Muscle layer of duodenum (tissue), 2 donors: ENCODE data around the gene L2HGDH.
"Not testable (repeated sequence)": the region's sequence is repeated elsewhere in the genome, so short reads cannot be mapped to it uniquely, and the experiment has no call there.

Source experiments
- H3K27ac ChIP-seq: one replicate; pipeline ENCODE4 v1.7.0; 2013; ENCODE audit warnings: mild to moderate bottlenecking, low read length
- H3K27me3 ChIP-seq: one replicate; pipeline ENCODE4 v1.7.0; 2013; ENCODE audit warnings: low read depth, mild to moderate bottlenecking, control low read depth, low read length
- H3K36me3 ChIP-seq, 2 donors: one replicate each; pipeline ENCODE4 v1.7.0; 2013; ENCODE audit warnings: low read length in 2 of 2, control low read depth in 1 of 2, mild to moderate bottlenecking in 1 of 2; ENCODE audit not compliant: insufficient read depth in 2 of 2, control insufficient read depth in 1 of 2
- H3K4me1 ChIP-seq, 2 donors: one replicate each; pipeline ENCODE4 v1.7.0; 2013; ENCODE audit warnings: low read length in 2 of 2, mild to moderate bottlenecking in 2 of 2, control low read depth in 1 of 2, moderate library complexity in 1 of 2; ENCODE audit not compliant: insufficient read depth in 2 of 2, control insufficient read depth in 1 of 2
- H3K4me3 ChIP-seq, 2 donors: one replicate each; pipeline ENCODE4 v1.7.0; 2013; ENCODE audit warnings: low read length in 2 of 2, low read depth in 1 of 2, mild to moderate bottlenecking in 1 of 2
- H3K9me3 ChIP-seq, 2 donors: one replicate each; pipeline ENCODE4 v1.7.0; 2013; ENCODE audit warnings: low read length in 2 of 2, control low read depth in 1 of 2, mild to moderate bottlenecking in 1 of 2; ENCODE audit not compliant: control insufficient read depth in 1 of 2
- donor health status: healthy.

Gene L2HGDH

DNA sequence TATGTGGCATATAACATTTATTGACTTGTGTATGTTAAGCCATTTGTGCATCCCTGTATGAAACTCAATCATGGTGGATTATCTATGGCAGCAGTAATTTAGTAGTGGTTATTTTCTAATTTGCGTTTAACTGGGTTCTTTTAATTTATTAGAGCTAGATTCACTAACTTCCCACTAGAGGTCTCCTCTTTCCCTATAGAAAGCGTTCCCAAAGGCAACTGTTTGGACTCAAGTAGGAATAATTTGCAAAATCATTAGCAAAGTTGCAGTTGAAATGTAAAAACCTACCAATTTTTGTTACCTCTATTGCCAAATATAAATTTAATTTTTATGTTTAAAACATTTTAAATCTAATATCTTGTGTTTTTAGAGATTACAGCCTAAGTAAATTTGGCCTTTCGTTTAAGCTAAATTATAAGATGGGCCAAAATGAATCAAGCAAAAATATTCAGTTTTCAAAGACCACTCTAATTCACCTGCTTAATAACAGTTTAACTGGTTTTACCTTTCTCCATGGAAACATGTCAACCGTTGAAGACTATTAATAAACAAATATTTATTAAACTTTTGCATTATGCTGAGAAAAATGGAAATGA is 6.1 kb upstream of the L2HGDH start:
- no peak overlapping the region for H3K27ac ChIP-seq
- no peaks in the 10 kb centered on the region for H3K27me3 ChIP-seq
- peaks cover 0 to 4% of the 10 kb centered on the region in 2 donors for H3K36me3 ChIP-seq
- no peak overlapping the region for H3K4me3 ChIP-seq
- no peaks in the 10 kb centered on the region for H3K9me3 ChIP-seq
- peaks cover 0 to 10% of the 10 kb centered on the region in 2 donors for H3K4me1 ChIP-seq

GRCh38 chr14:50314098-50314497 is 2.1 kb upstream of the L2HGDH start:
- H3K36me3 ChIP-seq, H3K4me3 ChIP-seq, H3K9me3 ChIP-seq, H3K27ac ChIP-seq, H3K27me3 ChIP-seq: not testable (repeated sequence)
- peaks cover 0 to 11% of the 10 kb centered on the region in 2 donors for H3K4me1 ChIP-seq

GRCh38 chr14:50312734-50313054 is 665 bp upstream of the L2HGDH start:
- Histone ChIP-seq H3K36me3 (no peaks in the 10 kb centered on the region), H3K4me1 (peaks cover 0 to 11% of the 10 kb centered on the region in 2 donors), H3K27ac (peak overlapping the region; percentile 71), H3K27me3 (no peaks in the 10 kb centered on the region), H3K9me3 (no peaks in the 10 kb centered on the region), H3K4me3 (peak overlapping the region; percentile 84 to 85)

- peak overlapping the region; percentile 70 for H3K27ac ChIP-seq
- H3K4me1 ChIP-seq = peaks cover 0 to 11% of the 10 kb centered on the region in 2 donors
These were observed 575 bp downstream of the L2HGDH start for GRCh38 chr14:50311337-50311971.

GRCh38 chr14:50310445-50310844 is 1.6 kb downstream of the L2HGDH start:
- no peaks in the 10 kb centered on the region for H3K36me3 ChIP-seq
- no peak overlapping the region for H3K4me3 ChIP-seq
- no peaks in the 10 kb centered on the region for H3K9me3 ChIP-seq

More at GRCh38 chr14:50311337-50311971, 575 bp downstream of the L2HGDH start:
- H3K27me3 ChIP-seq = no peaks in the 10 kb centered on the region
- no peaks in the 10 kb centered on the region for H3K9me3 ChIP-seq
- H3K36me3 ChIP-seq = no peaks in the 10 kb centered on the region
- peak overlapping the region; percentile 84 to 85 for H3K4me3 ChIP-seq

DNA sequence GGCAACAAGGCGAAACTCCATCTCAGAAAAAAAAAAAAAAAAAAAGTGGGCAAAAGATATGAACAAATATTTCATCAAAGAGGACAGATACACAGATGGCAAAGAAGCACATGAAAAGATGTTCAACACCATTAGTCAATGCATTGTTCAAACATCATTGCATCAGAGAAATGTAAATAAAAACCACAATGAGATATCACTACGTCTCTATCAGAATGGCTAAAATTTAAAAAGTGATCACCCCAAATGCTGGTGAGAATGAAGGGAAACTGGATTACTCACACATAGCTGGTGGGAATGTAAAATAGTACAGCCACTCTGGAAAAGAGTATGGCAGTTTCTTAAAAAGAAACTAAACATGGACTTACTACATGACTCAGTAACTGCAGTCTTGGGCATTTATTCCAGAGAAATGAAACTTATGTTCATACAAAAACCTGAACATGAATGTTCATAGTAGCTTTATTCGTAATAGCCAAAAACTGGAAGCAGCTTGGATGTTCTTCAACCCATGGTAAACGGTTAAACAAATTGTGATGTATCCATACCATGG is 3.6 kb downstream of the L2HGDH start:
- Histone ChIP-seq H3K27ac (no peak overlapping the region), H3K4me1 (peaks cover 0 to 11% of the 10 kb centered on the region in 2 donors), H3K9me3 (no peaks in the 10 kb centered on the region), H3K4me3 (no peak overlapping the region), H3K27me3 (no peaks in the 10 kb centered on the region), H3K36me3 (no peaks in the 10 kb centered on the region)

More at GRCh38 chr14:50310445-50310844, 1.6 kb downstream of the L2HGDH start:
- Histone ChIP-seq H3K27ac (no peak overlapping the region), H3K27me3 (no peaks in the 10 kb centered on the region), H3K4me1 (peaks cover 0 to 11% of the 10 kb centered on the region in 2 donors)

GRCh38 chr14:50303744-50304471 is 8.1 kb downstream of the L2HGDH start:
- no peak overlapping the region for H3K27ac ChIP-seq
- H3K4me3 ChIP-seq = no peak overlapping the region
- no peaks in the 10 kb centered on the region for H3K27me3 ChIP-seq
- no peaks in the 10 kb centered on the region for H3K4me1 ChIP-seq
- H3K36me3 ChIP-seq = no peaks in the 10 kb centered on the region
- H3K9me3 ChIP-seq = no peaks in the 10 kb centered on the region

- H3K9me3 ChIP-seq = no peaks in the 10 kb centered on the region
- H3K27ac ChIP-seq = no peak overlapping the region
- no peak overlapping the region for H3K4me3 ChIP-seq
- no peaks in the 10 kb centered on the region for H3K4me1 ChIP-seq
- no peaks in the 10 kb centered on the region for H3K36me3 ChIP-seq
- H3K27me3 ChIP-seq = no peaks in the 10 kb centered on the region
These were observed 10.1 kb downstream of the L2HGDH start for GRCh38 chr14:50301914-50302313.

GRCh38 chr14:50299585-50299984 is 12.4 kb downstream of the L2HGDH start:
- no peaks in the 10 kb centered on the region for H3K4me1 ChIP-seq
- H3K9me3 ChIP-seq = no peaks in the 10 kb centered on the region
- no peaks in the 10 kb centered on the region for H3K27me3 ChIP-seq
- H3K27ac ChIP-seq = no peak overlapping the region
- H3K4me3 ChIP-seq = no peak overlapping the region
- H3K36me3 ChIP-seq = no peaks in the 10 kb centered on the region

DNA sequence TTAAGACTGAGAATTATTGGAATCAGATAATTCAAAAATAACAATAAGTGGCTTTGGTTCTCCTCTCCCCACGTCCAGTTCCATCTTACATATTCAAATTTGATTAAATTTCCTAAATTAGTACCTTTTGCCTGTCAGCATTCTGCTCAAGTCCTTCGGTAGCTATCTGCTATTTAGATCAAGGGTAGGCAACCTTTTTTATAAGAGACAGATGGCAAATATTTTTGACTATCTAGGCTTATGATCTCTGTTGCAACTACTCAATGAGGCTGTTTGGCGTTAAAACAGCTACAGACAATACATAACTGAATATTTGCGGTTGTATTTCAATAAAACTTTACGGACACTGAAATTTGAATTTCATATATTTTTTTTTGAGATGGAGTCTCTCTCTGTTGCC is 21.7 kb downstream of the L2HGDH start:
- H3K27me3 ChIP-seq = no peaks in the 10 kb centered on the region
- no peaks in the 10 kb centered on the region for H3K4me1 ChIP-seq
- H3K36me3 ChIP-seq = peaks cover 0 to 9% of the 10 kb centered on the region in 2 donors

GRCh38 chr14:50288146-50288545 is 23.9 kb downstream of the L2HGDH start:
- Histone ChIP-seq H3K9me3 (no peaks in the 10 kb centered on the region), H3K4me3 (no peak overlapping the region), H3K27ac (no peak overlapping the region), H3K27me3 (no peaks in the 10 kb centered on the region), H3K36me3 (peaks cover 0 to 6% of the 10 kb centered on the region in 2 donors), H3K4me1 (no peaks in the 10 kb centered on the region)

More for the DNA sequence above, 21.7 kb downstream of the L2HGDH start:
- Histone ChIP-seq H3K27ac (no peak overlapping the region), H3K4me3 (no peak overlapping the region), H3K9me3 (no peaks in the 10 kb centered on the region)
